ENCODE results near the gene FBXO8. TPM values are rescaled to one million over a fixed set of nuclear protein-coding genes. Genes with fewer than 3 reads are reported as not detected.

Gene FBXO8
- total RNA-seq, 1 experiment from 2014 or later = 7.5 TPM

GRCh38 chr4:174225349-174226049 is 58.0 kb downstream of the FBXO8 start (continued):
- TF ChIP-seq ZNF512 (CRISPR knock-in tag; IDR thresholded peaks at IDR 0.05; ENCODE audit: borderline replicate concordance) (no peak), ELF4 (CRISPR knock-in tag; IDR thresholded peaks at IDR 0.05; ENCODE audit: low read depth) (no peak)

DNA sequence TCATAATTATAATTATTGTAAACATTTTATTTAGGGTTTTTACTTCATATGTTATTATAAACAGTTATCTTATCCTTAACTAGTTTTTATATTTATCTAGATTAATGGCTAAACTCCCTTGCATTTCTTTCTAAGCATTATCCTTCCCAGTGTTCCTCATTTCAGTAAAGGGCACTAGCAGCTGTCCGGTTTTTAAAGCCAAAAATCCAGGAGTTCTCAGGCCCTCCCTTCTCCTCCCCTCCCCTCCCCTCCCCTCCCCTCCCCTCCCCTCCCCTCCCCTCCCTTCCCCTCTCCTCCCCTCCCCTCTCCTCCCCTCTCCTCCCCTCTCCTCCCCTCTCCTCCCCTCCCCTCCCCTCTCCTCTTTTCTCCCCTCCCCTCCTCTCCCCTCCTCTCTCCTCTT is 58.9 kb downstream of the FBXO8 start:
- peaks cover 39% of the 10 kb centered on the region for H3K27me3 Mint-ChIP-seq (ENCODE audit: low read depth)
- POLR2A ChIA-PET = interaction anchor here (0.6 kb wide), 1 partner anchor 1557 kb away, joined by 3 read pairs; no protein-coding TSS in a partner anchor

More for the DNA sequence above, 58.9 kb downstream of the FBXO8 start:
- Mint-ChIP-seq H3K36me3 (no peaks in the 10 kb centered on the region), H3K4me3 (no peak overlapping the region), H3K27ac (no peak overlapping the region), H3K4me1 (no peaks in the 10 kb centered on the region), H3K9me3 (no peaks in the 10 kb centered on the region)
- CTCF ChIA-PET = no interaction called here
- DNase-seq (ENCODE audit: low spot score) (no peak), ATAC-seq (no peak)
- TF ChIP-seq TEAD1 (CRISPR knock-in tag; IDR thresholded peaks at IDR 0.05) (no peak), PRDM15 (CRISPR knock-in tag; IDR thresholded peaks at IDR 0.05) (no peak), E2F1 (CRISPR knock-in tag; IDR thresholded peaks at IDR 0.05) (no peak), MLX (CRISPR knock-in tag; IDR thresholded peaks at IDR 0.05) (no peak), ETV6 (CRISPR knock-in tag; IDR thresholded peaks at IDR 0.05) (no peak), SMAD3 (CRISPR knock-in tag; IDR thresholded peaks at IDR 0.05; ENCODE audit: borderline replicate concordance) (no peak), FOXK1 (CRISPR knock-in tag; IDR thresholded peaks at IDR 0.05) (no peak), JUN (CRISPR knock-in tag; IDR thresholded peaks at IDR 0.05) (no peak), TCF7 (CRISPR knock-in tag; IDR thresholded peaks at IDR 0.05; ENCODE audit: low read depth) (no peak), ZNF281 (CRISPR knock-in tag; IDR thresholded peaks at IDR 0.05) (no peak), NR3C1 (CRISPR knock-in tag; conservative IDR thresholded peaks at IDR 0.05; ENCODE audit: low read depth) (no peak), TEAD4 (CRISPR knock-in tag; IDR thresholded peaks at IDR 0.05) (no peak), ZNF263 (CRISPR knock-in tag; IDR thresholded peaks at IDR 0.05; ENCODE audit: low read depth) (no peak)
- TF ChIP-seq, protein P1, sequence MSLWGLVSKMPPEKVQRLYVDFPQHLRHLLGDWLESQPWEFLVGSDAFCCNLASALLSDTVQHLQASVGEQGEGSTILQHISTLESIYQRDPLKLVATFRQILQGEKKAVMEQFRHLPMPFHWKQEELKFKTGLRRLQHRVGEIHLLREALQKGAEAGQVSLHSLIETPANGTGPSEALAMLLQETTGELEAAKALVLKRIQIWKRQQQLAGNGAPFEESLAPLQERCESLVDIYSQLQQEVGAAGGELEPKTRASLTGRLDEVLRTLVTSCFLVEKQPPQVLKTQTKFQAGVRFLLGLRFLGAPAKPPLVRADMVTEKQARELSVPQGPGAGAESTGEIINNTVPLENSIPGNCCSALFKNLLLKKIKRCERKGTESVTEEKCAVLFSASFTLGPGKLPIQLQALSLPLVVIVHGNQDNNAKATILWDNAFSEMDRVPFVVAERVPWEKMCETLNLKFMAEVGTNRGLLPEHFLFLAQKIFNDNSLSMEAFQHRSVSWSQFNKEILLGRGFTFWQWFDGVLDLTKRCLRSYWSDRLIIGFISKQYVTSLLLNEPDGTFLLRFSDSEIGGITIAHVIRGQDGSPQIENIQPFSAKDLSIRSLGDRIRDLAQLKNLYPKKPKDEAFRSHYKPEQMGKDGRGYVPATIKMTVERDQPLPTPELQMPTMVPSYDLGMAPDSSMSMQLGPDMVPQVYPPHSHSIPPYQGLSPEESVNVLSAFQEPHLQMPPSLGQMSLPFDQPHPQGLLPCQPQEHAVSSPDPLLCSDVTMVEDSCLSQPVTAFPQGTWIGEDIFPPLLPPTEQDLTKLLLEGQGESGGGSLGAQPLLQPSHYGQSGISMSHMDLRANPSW (CRISPR knock-in tag; conservative IDR thresholded peaks at IDR 0.05; ENCODE audit: low read depth) = no peak

Data from WTC11 (cell line).